ENCODE data around the gene DIAPH1.

The DIAPH1 gene

DNA sequence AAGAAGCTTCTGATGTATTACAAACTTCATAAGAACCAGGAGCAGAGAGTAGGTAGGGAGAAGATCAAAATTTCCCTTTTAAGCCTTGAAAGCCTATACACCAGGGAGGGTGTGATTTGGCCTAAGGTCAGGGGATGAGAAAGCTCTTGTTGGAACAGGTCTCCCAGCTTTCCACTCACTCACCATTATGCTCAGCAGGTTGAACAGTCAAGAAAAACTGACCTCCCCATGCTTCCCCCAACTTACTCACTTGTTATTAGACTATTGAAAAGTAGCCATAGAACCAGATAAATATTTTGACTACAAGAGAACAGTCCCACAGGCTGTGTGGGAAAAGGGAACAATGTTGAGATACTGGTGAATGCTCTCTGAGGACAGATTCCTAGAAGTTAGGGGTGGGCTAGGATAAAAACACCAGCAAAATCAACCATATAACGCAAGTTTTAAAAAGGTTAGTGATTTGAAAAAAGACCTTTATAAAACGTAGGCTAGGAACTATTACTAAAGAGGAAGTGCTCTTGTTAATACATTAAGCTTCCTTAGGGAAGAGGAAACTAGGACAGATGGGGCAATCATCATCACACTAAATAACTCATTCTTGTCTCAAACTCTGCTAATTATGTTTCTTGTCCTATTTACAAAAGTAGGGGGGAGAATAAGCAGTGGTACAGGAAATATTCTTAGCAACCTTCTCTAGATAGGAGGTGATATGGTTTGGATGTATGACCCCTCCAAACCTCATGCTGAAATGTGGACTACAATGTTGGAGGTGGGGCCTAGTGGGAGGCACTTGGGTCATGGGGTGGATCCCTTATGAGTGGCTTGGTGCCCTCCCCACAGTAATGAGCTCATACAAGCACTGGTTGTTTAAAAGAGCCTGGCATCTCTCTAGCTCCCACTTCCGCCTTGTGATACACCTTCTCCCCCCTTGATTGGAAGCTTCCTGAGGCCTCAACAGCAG is 98.9 kb downstream of the DIAPH1 start:
- DNase-seq (ENCODE audit: low spot score), result no peak

GRCh38 chr5:141518618-141519015 is 100.2 kb downstream of the DIAPH1 start:
- DNase-seq (ENCODE audit: low spot score), result no peak

GRCh38 chr5:141517880-141518617 is 100.8 kb downstream of the DIAPH1 start:
- no peak for DNase-seq (ENCODE audit: low spot score)

GRCh38 chr5:141517312-141517711 is 101.5 kb downstream of the DIAPH1 start:
- DNase-seq (ENCODE audit: low spot score), result no peak

GRCh38 chr5:141516672-141517025 is 102.2 kb downstream of the DIAPH1 start:
- no peak for DNase-seq (ENCODE audit: low spot score)

DNA sequence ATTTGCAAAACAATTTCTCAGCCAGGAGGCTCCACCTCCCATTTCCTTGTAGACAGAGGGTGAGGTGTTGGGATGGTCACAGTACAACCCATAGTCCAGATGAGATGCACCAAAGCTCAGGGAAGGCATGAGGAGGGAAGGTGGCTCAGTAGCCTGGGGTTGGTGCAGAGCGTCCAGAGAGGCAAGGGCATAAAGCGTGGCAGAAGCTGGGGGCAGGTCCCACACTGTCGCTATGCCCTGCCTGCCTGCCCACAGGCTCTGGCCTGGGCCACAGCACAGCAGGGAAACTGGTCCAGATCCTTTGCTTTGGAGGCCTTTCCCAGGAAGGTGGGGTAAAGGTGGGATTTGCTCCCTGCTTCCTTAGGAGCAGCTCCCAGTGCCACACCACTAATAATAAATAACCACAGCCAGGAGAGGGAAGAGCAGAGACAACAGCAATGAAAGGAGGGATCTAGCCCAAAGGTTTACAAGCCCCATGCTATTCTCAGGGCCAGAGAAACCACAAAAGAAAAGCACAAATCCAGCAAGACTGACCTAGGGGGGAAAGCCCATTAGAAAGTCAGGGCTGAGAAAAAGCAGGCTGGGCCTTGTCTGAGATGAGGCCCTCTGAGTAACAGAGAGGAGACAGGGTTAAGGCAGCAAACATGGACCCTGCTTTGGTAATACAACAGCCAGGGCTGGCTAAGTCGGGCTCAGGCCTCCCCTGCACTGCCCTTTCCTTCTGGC is 102.7 kb downstream of the DIAPH1 start:
- no peak for DNase-seq (ENCODE audit: low spot score)

GRCh38 chr5:141515141-141515540 is 103.7 kb downstream of the DIAPH1 start:
- DNase-seq (ENCODE audit: low spot score), result no peak

DNA sequence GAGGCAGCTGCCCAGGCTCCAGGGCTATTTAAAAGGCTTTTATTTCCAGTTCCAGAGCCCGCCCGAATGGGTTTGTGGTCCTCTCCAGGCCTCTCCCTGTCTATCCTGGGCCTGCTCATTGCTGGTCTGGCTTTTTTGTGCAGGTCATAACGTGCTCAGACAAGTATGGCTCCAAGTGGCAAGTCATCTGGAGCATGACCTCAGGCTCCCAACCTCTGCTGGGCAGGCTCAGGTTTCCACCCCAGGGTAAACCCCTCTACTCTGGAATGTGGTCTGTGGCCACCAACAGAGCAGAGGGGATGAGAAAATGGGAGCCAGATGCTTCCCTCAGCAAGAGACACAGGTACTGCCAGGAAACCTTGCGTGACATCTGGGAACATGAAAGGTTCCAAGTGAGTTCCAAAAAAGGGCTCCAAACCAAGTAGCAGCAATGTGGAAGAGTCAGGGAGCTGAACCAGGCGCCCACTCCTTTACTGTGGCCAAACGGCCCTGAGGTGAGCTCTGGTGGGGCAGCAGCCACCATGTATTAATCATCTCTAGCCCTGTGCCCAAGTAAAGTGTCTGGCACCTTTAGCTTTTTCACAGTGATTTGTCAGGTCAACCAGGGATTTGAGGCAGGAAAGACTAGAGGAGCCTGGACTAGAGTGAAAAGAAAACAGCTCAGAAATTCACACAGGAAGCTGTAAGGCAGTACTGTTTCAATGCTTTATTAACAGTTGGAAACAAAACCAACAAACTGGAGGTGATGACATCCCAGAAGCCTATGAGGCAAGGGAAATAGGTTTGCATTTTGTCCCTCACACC is 104.3 kb downstream of the DIAPH1 start:
- DNase-seq (ENCODE audit: low spot score), result peak; percentile 49

DNA sequence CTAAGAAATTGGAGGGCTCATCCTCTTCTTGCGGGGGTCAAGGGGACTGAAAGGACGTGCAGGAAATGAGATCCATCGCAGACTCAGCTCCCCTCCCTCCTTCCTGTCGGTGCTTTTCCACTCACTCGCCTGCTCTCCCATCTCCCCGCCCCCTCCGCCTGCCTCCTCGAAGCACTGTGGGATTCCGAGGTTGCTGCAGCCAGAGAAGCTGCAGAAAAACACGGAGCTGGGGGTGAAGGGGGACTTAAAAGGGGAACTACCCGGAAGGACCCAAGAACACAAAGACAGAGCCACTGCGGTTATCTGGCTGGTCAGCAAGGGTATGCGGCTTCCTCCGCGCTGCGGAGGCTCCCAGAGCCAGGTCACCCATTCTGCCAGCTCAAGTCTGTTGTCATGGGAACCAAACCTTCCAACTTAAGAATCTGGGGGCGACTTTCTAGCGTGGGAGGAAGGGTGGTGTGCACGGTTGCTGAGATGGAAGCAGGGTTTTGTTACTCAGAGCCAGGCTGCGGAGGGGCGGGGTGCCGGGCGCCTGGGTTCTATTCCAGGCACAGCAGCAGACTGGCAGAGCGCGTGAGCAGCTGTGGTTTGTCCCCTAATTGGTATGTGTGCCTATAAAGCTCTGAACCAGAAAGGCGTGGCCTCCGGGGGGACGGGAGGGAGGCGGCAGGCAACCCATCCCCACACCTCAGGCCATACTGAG is 105.0 kb downstream of the DIAPH1 start:
- DNase-seq (ENCODE audit: low spot score), result peak; percentile 67

GRCh38 chr5:141512911-141513626 is 105.7 kb downstream of the DIAPH1 start:
- DNase-seq (ENCODE audit: low spot score), result no peak

GRCh38 chr5:141512390-141512910 is 106.3 kb downstream of the DIAPH1 start:
- peak; percentile 50 for DNase-seq (ENCODE audit: low spot score)

GRCh38 chr5:141511771-141512325 is 107.0 kb downstream of the DIAPH1 start:
- DNase-seq (ENCODE audit: low spot score), result no peak

DNA sequence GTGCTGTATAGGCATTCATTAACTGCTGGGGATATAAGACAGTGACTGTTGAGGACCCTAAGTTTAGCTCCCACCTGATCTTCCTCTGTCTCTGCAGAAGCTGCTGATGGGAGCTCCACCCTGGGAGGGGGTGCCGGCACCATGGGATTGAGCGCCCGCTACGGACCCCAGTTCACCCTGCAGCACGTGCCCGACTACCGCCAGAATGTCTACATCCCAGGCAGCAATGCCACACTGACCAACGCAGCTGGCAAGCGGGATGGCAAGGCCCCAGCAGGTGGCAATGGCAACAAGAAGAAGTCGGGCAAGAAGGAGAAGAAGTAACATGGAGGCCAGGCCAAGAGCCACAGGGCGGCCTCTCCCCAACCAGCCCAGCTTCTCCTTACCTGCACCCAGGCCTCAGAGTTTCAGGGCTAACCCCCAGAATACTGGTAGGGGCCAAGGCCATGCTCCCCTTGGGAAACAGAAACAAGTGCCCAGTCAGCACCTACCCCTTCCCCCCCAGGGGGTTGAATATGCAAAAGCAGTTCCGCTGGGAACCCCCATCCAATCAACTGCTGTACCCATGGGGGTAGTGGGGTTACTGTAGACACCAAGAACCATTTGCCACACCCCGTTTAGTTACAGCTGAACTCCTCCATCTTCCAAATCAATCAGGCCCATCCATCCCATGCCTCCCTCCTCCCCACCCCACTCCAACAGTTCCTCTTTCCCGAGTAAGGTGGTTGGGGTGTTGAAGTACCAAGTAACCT is 107.8 kb downstream of the DIAPH1 start:
- DNase-seq (ENCODE audit: low spot score), result no peak

DNA sequence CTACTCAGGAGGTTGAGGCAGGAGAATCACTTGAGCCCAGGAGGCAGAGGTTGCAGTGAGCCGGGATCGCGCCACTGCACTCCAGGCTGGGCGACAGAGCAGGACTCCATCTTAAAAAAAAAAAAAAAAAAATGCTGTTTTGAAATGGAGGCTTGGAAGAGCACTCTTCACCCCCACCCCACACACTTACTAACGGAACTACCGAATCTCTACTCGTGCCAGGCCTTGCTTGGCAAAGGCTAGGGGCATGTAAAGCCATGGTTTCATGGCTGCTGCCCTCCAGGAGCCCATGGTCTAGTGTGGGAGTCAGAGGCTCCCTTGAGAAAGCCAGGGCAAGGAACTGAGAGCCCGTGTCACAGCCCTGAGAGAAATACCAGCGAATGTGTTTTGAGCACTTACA is 108.6 kb downstream of the DIAPH1 start:
- no peak for DNase-seq (ENCODE audit: low spot score)

GRCh38 chr5:141508798-141509611 is 109.8 kb downstream of the DIAPH1 start:
- DNase-seq (ENCODE audit: low spot score), result peak; percentile 95

DNA sequence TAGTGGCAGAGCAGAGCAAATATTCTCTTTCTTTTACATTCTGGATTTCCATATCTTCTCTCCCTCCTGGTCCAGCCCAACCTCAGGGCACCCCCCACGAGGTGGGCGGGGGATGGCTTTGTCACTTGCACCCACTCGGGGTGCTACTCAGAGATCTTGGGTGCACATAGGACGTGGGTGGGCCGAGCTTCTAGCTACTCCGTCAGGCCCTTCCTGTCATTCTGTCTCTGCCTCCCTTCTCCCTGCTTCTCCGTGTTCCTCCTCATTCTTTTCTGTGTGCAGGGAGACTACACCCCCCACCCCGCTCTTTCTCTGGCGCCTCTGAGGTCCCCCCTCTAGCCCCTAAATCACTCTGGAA is 110.4 kb downstream of the DIAPH1 start:
- no peak for DNase-seq (ENCODE audit: low spot score)

- peak; percentile 77 for DNase-seq (ENCODE audit: low spot score)
Observed at GRCh38 chr5:141507387-141508091, 111.3 kb downstream of the DIAPH1 start.
